HCT116 (cell line): ENCODE results near the gene AARS1. TPM values are rescaled to one million over a fixed set of nuclear protein-coding genes. Genes with fewer than 3 reads are reported as not detected.
A peak's percentile ranks its signal among the peaks of the same experiment; 100 is the strongest.

Source experiments
- ATAC-seq: fragments of 200-7000 bp; cut with Tn5 transposase; 2 replicates; pipeline ENCODE4 v1.9.1; 2020; ENCODE audit warnings: mild to moderate bottlenecking, moderate library complexity
- BruUV-seq: library from RNA; stranded (reverse); fragments of 400-500 nt; replicated peaks from 2 replicates; lab custom pipeline; 2021; lab: Mats Ljungman, UMichigan
- CTCF ChIA-PET: fragments of 300-600 bp; sonication (Branson Sonifier 250); formaldehyde crosslinking; loops from one replicate; lab custom pipeline; 2021; ENCODE audit warnings: antibody characterized with exemption; lab: Charles Lee
- POLR2A ChIA-PET: fragments of 300-600, 350-600 bp; sonication (Branson Sonifier 250); formaldehyde crosslinking; loops from one replicate; lab custom pipeline; 2021; ENCODE audit warnings: antibody characterized with exemption; lab: Charles Lee
- RAD21 ChIA-PET, 2 experiments: fragments of 300-600 bp; sonication (Branson Sonifier 250); formaldehyde crosslinking; loops; one replicate each; lab custom pipeline; 2023; ENCODE audit warnings: low total read pairs in 2 of 2; ENCODE audit not compliant: uncharacterized antibody in 2 of 2, unreplicated experiment in 2 of 2, low non-redundant PET in 1 of 2; lab: Charles Lee
- DNase-seq: peaks from one replicate; pipeline ENCODE4 v3.0.0-alpha.2; 2010; ENCODE audit warnings: low read depth, low spot score
- H2AFZ ChIP-seq: fragments of 200-600 bp; shearing (Covaris generic), sonication (generic); 2 replicates; pipeline ENCODE4 v1.6.1; 2017; ENCODE audit warnings: low read depth, mixed run types, mixed read lengths, antibody characterized with exemption, low read length; ENCODE audit not compliant: poor library complexity, severe bottlenecking
- H3K27ac ChIP-seq: 2 replicates; pipeline ENCODE4 v1.5.1; 2012; ENCODE audit warnings: low read depth, low read length
- H3K27me3 ChIP-seq: fragments of 200-600 bp; sonication (generic); 2 replicates; pipeline ENCODE4 v1.6.1; 2016; ENCODE audit warnings: mixed run types, low read length, mixed read lengths; ENCODE audit not compliant: insufficient read depth
- H3K36me3 ChIP-seq, 2 experiments: fragments of 200-500 bp in 1 of 2; fragments of 200-600 bp in 1 of 2; sonication (Bioruptor generic) in 1 of 2; sonication (generic) in 1 of 2; 2 replicates each; pipeline versions ENCODE4 v1.5.1 to v1.6.1; 2014 to 2016; ENCODE audit warnings: low read length in 2 of 2, inconsistent platforms in 1 of 2, mixed read lengths in 1 of 2, mixed run types in 1 of 2; ENCODE audit not compliant: insufficient read depth in 2 of 2, control insufficient read depth in 1 of 2
- H3K4me1 ChIP-seq, 2 experiments: fragments of 200-600 bp in 1 of 2; sonication (generic) in 1 of 2; 2 replicates each; pipeline versions ENCODE4 v1.5.1 to v1.6.1; 2012 to 2017; ENCODE audit warnings: low read length in 2 of 2, inconsistent platforms in 1 of 2, mild to moderate bottlenecking in 1 of 2, mixed read lengths in 1 of 2, mixed run types in 1 of 2, moderate library complexity in 1 of 2; ENCODE audit not compliant: insufficient read depth in 2 of 2, control insufficient read depth in 1 of 2
- H3K4me2 ChIP-seq: fragments of 200-600 bp; sonication (generic); 2 replicates; pipeline ENCODE4 v1.6.1; 2017; ENCODE audit warnings: mixed run types, low read length, mixed read lengths
- H3K4me3 ChIP-seq, 2 experiments: fragments of 200-600 bp in 1 of 2; sonication (generic) in 1 of 2; replicated peaks in 1 of 2; 2 replicates each; pipeline ENCODE4 v1.5.1; 2011 to 2016; ENCODE audit warnings: low read length in 2 of 2, control low read depth in 1 of 2, low read depth in 1 of 2, mild to moderate bottlenecking in 1 of 2, mixed read lengths in 1 of 2, mixed run types in 1 of 2
- H3K79me2 ChIP-seq: fragments of 200-600 bp; sonication (generic); 2 replicates; pipeline ENCODE4 v1.6.1; 2017; ENCODE audit warnings: mild to moderate bottlenecking, mixed run types, low read length, moderate library complexity, mixed read lengths; ENCODE audit not compliant: insufficient read depth
- H3K9ac ChIP-seq: fragments of 200-600 bp; sonication (generic); 2 replicates; pipeline ENCODE4 v1.6.1; 2016; ENCODE audit warnings: low read length, mixed read lengths
- H3K9me2 ChIP-seq: fragments of 200-600 bp; sonication (generic), shearing (Covaris generic); 2 replicates; pipeline ENCODE4 v1.6.1; 2017; ENCODE audit warnings: mixed run types, mild to moderate bottlenecking, moderate library complexity; ENCODE audit not compliant: insufficient read depth
- H3K9me3 ChIP-seq, 2 experiments: fragments of 200-500 bp in 1 of 2; fragments of 200-600 bp in 1 of 2; sonication (Bioruptor generic) in 1 of 2; sonication (generic) in 1 of 2; 2 replicates each; pipeline ENCODE4 v1.6.1; 2014 to 2017; ENCODE audit warnings: low read length in 2 of 2, mixed read lengths in 2 of 2, inconsistent platforms in 1 of 2, low read depth in 1 of 2, mild to moderate bottlenecking in 1 of 2, mixed run types in 1 of 2, moderate library complexity in 1 of 2; ENCODE audit not compliant: control insufficient read depth in 1 of 2, insufficient read depth in 1 of 2
- H4K20me1 ChIP-seq: fragments of 200-600 bp; sonication (generic), shearing (Covaris generic); 2 replicates; pipeline ENCODE4 v1.6.1; 2017; ENCODE audit warnings: mixed run types, mild to moderate bottlenecking, moderate library complexity; ENCODE audit not compliant: insufficient read depth
- CBX3 ChIP-seq: IDR thresholded peaks from 2 replicates; pipeline ENCODE4 v1.6.1; 2012; ENCODE audit warnings: low read depth
- FOSL1 ChIP-seq: IDR thresholded peaks from 2 replicates; pipeline ENCODE4 v1.6.1; 2012; ENCODE audit warnings: low read depth
- POLR2AphosphoS5 ChIP-seq: IDR thresholded peaks from 2 replicates; pipeline ENCODE4 v1.6.1; 2011; ENCODE audit warnings: mild to moderate bottlenecking, low read depth, low read length, moderate library complexity
- YY1 ChIP-seq: IDR thresholded peaks from 2 replicates; pipeline ENCODE4 v1.6.1; 2011; ENCODE audit warnings: low read length, low read depth, moderate library complexity, mild to moderate bottlenecking; ENCODE audit not compliant: insufficient replicate concordance; ENCODE audit errors: extremely low read depth
- ZFX ChIP-seq: fragments of 450-650 bp; IDR thresholded peaks from 2 replicates; pipeline ENCODE4 v1.6.1; 2017
- ZNF274 ChIP-seq: fragments of 200-500 bp; sonication (Bioruptor generic); IDR thresholded peaks from 2 replicates; pipeline ENCODE4 v1.6.1; 2014; ENCODE audit warnings: mild to moderate bottlenecking, low read depth, low read length, inconsistent platforms
- intact Hi-C: fragments of 100-400 bp; cut with micrococcal nuclease; formaldehyde crosslinking; loops from 2 replicates; pipeline ENCODE4 v1.10.0; 2022
- total RNA-seq: library from RNA; stranded (reverse); gene quantifications from one replicate; pipeline ENCODE4 v1.2.1, GENCODE V29; 2021; ENCODE audit not compliant: unreplicated experiment
- TF ChIP-seq, protein P1 (sequence below), 3 experiments: fragments of 200-600 bp in 1 of 3; sonication (generic) in 1 of 3; IDR thresholded peaks in 2 of 3; conservative IDR thresholded peaks in 1 of 3; 2 replicates each; pipeline ENCODE4 v1.5.1; 2012 to 2017; ENCODE audit warnings: low read depth in 2 of 3, low read length in 2 of 3, antibody characterized with exemption in 1 of 3, borderline replicate concordance in 1 of 3, control low read depth in 1 of 3, mild to moderate bottlenecking in 1 of 3, mixed read lengths in 1 of 3, mixed run types in 1 of 3, moderate library complexity in 1 of 3; ENCODE audit not compliant: insufficient read depth in 1 of 3
- TF ChIP-seq, protein P2 (sequence below): IDR thresholded peaks from 2 replicates; pipeline ENCODE4 v1.6.1; 2012; ENCODE audit warnings: low read depth

The AARS1 gene
- total RNA-seq, 1 experiment from 2014 or later = 215 TPM

DNA sequence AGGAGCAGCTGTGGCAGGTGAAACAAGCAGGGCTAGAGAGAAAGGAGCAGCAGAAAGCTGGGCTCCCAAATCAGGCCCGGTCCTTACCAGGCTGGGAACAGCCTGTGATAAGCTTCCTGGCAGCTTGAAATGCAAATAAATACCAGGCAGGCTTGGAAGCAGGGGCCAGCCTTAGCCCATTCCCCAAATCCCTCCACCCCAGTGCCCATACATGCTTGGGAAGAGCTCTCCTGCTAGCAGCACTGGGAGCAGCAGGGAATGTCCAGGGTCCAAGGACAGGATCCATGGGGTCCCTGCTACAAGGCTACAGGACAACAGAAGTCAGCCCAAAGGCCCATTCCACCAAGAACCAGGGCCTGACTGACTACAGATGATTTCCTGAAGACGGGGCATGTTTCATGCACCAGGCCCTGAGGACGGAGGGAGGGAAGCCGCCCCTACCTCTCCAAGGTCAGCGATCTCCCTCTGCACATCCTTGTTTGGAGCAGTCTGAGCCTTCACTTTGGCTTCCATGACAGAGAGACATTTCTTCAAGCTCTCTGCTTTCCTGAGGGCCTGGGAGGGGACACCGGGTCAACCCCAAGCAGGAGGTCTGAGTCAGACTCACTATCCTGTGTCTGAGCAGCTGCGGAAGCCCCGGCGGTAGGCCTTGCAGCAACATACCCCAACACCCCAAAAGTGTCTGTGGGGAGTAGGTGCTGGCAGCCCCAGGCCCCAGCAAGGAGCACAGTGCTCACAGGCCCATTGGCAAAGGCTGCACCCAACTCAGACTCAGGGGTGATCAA, 34.9 kb downstream of the AARS1 start:
- ChIA-PET CTCF (interaction anchor here (0.6 to 1.5 kb wide), 2 partner anchors 9 to 14 kb away, joined by 3 to 4 read pairs; no protein-coding TSS in a partner anchor), RAD21 (no interaction called here), POLR2A (interaction anchor here (1.3 kb wide), 1 partner anchor 34 kb away, joined by 6 read pairs; the partner anchor contains the start of gene AARS1)
- Histone ChIP-seq H3K79me2 (peaks cover 29% of the 10 kb centered on the region), H3K27ac (peak overlapping the region; percentile 16; the same call in 1 of the 2 replicates), H3K36me3 (peaks cover 32 to 59% of the 10 kb centered on the region in 2 experiments), H3K4me3 (no peak overlapping the region), H3K9me3 (no peaks in the 10 kb centered on the region), H3K27me3 (no peaks in the 10 kb centered on the region), H4K20me1 (no peaks in the 10 kb centered on the region), H3K4me2 (no peak overlapping the region), H2AFZ (no peak overlapping the region), H3K4me1 (peaks cover 5 to 7% of the 10 kb centered on the region in 2 experiments; a peak in 2 of 4 replicates), H3K9me2 (no peaks in the 10 kb centered on the region), H3K9ac (no peak overlapping the region)
- intact Hi-C loops = loop anchor here (10.0 kb wide), 1 partner anchor 90 kb away; no protein-coding TSS in a partner anchor
- ATAC-seq (no peak), DNase-seq (no peak)
- TF ChIP-seq YY1 (no peak), CBX3 (no peak)
- BruUV-seq = no TSS peak

DNA sequence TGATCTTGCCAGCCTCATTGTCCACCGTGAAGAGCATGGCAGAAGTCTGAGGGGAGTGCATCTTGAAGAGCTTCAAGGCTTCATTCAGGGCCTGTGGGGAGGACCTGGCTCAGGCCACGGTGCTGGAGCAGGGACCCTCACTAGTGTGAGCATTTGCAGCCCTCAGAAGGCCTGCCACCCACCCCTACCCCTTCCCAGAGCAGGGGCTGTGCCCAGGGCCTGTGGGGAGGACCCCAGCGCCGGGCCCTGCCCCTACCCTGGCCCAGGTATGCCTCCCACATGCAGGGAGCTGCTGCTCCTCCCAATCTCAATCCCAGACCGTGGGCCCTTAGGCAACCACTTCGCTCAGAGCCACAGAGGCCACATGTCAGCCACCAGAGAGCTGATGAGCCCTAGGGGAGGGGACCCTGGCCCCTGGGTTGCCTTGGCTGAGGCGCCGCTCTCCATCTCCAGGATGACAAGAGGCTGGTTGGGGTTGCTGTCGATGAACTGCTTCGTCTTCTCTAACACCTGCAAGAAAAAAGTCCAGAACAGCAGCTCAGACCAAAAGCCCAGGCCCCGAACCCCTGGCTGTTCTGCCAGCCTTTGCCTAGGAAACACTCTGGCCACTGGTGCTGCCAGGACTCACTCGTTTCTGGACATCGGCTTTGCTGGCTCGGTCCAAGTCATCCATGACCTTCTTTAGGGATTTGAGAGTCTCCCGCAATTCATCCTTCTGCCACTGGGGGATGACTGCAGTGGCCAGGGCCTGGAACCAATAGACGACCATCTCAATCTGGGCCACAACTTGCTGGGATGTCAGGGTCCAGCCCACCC, 35.8 kb downstream of the AARS1 start:
- Histone ChIP-seq H4K20me1 (no peaks in the 10 kb centered on the region), H2AFZ (no peak overlapping the region), H3K4me3 (no peak overlapping the region), H3K9me3 (no peaks in the 10 kb centered on the region), H3K27me3 (no peaks in the 10 kb centered on the region), H3K9me2 (no peaks in the 10 kb centered on the region), H3K4me1 (peaks cover 5 to 7% of the 10 kb centered on the region in 2 experiments; a peak in 2 of 4 replicates), H3K9ac (no peak overlapping the region), H3K36me3 (peaks cover 25 to 53% of the 10 kb centered on the region in 2 experiments), H3K79me2 (peaks cover 30% of the 10 kb centered on the region)
- no TSS peak for BruUV-seq
- CTCF ChIA-PET = interaction anchor here (1.5 kb wide), 1 partner anchor 14 kb away, joined by 4 read pairs; no protein-coding TSS in a partner anchor
- DNase-seq (peak; percentile 28), ATAC-seq (0 out of 2 replicates have a peak, but pooled peaks have one; percentile 18)
- POLR2A ChIA-PET = interaction anchor here (1.3 kb wide), 1 partner anchor 35 kb away, joined by 6 read pairs; the partner anchor contains the start of gene AARS1
- no peak for TF ChIP-seq POLR2AphosphoS5
- TF ChIP-seq, protein P1, sequence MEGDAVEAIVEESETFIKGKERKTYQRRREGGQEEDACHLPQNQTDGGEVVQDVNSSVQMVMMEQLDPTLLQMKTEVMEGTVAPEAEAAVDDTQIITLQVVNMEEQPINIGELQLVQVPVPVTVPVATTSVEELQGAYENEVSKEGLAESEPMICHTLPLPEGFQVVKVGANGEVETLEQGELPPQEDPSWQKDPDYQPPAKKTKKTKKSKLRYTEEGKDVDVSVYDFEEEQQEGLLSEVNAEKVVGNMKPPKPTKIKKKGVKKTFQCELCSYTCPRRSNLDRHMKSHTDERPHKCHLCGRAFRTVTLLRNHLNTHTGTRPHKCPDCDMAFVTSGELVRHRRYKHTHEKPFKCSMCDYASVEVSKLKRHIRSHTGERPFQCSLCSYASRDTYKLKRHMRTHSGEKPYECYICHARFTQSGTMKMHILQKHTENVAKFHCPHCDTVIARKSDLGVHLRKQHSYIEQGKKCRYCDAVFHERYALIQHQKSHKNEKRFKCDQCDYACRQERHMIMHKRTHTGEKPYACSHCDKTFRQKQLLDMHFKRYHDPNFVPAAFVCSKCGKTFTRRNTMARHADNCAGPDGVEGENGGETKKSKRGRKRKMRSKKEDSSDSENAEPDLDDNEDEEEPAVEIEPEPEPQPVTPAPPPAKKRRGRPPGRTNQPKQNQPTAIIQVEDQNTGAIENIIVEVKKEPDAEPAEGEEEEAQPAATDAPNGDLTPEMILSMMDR (IDR thresholded peaks at IDR 0.05 in 2 of 3, conservative IDR thresholded peaks at IDR 0.05 in 1 of 3; ENCODE audit: borderline replicate concordance in 1 of 3, insufficient read depth in 1 of 3, low read depth in 2 of 3, low read length in 2 of 3) = peak; percentile 22 to 65 (median 60); a peak in 4 of 6 replicates
- TF ChIP-seq FOSL1 = no peak
- TF ChIP-seq, protein P2, sequence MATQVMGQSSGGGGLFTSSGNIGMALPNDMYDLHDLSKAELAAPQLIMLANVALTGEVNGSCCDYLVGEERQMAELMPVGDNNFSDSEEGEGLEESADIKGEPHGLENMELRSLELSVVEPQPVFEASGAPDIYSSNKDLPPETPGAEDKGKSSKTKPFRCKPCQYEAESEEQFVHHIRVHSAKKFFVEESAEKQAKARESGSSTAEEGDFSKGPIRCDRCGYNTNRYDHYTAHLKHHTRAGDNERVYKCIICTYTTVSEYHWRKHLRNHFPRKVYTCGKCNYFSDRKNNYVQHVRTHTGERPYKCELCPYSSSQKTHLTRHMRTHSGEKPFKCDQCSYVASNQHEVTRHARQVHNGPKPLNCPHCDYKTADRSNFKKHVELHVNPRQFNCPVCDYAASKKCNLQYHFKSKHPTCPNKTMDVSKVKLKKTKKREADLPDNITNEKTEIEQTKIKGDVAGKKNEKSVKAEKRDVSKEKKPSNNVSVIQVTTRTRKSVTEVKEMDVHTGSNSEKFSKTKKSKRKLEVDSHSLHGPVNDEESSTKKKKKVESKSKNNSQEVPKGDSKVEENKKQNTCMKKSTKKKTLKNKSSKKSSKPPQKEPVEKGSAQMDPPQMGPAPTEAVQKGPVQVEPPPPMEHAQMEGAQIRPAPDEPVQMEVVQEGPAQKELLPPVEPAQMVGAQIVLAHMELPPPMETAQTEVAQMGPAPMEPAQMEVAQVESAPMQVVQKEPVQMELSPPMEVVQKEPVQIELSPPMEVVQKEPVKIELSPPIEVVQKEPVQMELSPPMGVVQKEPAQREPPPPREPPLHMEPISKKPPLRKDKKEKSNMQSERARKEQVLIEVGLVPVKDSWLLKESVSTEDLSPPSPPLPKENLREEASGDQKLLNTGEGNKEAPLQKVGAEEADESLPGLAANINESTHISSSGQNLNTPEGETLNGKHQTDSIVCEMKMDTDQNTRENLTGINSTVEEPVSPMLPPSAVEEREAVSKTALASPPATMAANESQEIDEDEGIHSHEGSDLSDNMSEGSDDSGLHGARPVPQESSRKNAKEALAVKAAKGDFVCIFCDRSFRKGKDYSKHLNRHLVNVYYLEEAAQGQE = no peak
- no peak for TF ChIP-seq ZFX
- TF ChIP-seq ZNF274 = no peak
- TF ChIP-seq, all 23 proteins: peak for 1
- intact Hi-C loops = loop anchor here (10.0 kb wide), 1 partner anchor 89 kb away; no protein-coding TSS in a partner anchor
- H3K27ac ChIP-seq = peak overlapping the region; percentile 15; the same call in 1 of the 2 replicates
- no peak overlapping the region for H3K4me2 ChIP-seq
- RAD21 ChIA-PET = no interaction called here
